Stimulated activated CD4-positive, alpha-beta T cell treated with anti-CD3 and anti-CD28 coated beads, Interleukin-15, amount 100 ng/mL, for 24 hours (primary cell): ENCODE data around the gene ANKMY1.

Experiments
- DNase-seq: peaks from one replicate; pipeline ENCODE4 v3.0.0-alpha.2; 2020

The ANKMY1 gene

GRCh38 chr2:240443891-240444301 lies 113.9 kb downstream of the ANKMY1 start:
- DNase-seq, result no peak

DNA sequence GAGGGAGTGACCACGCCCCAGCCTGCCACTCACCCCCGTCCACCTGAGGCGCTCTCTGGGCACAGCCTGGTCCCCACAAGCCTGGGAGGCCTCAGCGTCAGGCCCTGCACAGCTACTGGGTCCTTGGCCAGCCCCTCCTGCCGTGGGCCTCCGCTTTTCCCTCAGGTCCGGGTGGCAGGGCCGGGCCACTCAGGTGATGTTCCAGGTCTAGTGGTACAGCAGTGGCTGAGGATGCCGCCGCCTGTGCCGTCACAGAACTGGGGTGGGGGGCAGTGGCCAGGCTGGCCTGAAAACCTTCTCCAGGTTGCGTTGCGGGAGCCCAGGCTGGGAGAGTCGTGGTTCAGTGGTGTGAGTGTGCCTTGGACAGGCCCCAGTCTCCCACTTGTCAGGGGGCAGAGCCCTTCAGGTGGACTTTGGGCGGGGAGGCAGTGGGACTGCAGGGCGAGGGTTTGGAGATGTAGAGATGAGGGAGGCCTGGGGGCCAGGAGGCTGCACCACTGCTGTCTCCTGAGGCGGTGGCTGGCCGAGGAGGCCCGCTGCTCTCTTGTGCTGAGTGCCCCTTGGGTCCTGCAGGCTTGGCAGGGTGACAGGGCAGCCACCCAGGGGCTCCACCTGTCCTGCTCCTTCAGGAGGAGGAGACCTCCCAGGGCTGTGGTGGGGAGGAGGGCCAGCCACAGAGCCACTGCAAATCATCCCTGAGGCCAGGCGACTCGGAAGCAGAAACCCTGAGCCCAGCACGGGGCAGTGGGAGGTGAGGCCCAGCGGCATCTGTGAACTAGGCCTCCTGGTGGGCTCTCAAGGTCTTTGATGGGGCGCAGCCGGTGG lies 114.7 kb downstream of the ANKMY1 start:
- DNase-seq, result no peak

DNA sequence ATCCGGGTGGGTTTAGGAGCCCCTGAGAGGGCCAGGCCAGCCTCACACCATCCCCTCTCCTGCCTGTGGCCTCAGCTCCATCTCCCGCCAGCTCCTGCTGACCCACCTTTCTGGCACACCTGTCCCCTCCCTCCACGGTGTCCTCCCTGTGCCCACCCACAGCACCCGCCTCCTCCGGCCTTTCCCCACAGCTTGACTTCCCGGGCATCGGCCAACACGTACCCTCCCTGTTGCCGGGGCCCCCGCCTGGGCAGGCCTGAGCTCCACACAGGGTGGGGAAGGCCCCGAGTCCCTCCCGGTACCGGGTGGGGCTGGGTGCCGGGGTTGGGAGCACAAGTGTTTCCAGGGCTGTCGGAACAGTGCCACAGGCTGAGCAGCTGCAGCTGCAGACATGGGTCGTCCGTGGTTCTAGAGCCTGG lies 115.8 kb downstream of the ANKMY1 start:
- DNase-seq, result no peak

DNA sequence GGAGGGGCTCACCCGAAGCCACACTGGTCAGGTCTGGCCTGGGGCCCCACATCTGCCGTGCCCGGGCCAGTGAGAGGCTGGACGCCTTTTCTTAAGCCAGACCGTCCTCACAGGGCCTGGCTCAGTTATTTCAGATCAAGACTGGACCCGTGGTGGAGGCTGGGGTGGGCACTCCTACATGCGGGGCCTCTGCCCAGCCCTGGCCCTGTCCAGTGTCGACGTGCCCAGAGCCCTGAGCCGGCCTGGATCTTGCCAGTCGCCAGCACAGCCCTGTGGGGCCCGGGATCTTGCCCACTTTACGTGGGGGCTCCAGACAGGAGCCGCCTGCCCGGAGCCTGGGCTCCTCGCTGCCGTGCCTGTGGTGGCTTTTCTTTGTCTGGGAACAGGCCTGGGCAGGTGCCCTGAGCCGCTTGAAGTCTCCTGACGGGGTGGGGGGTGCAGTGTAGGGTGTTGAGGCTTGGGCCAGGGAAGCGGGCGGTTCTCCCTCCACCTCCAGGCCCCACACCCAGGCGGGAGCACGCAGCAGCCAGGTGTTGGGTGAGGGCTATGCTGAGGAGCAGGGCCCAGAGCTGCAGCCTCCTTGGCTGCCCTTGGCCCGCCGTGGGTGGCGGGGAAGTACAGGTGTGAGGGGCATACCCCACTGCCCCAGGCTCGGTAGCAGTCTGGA lies 116.3 kb downstream of the ANKMY1 start:
- DNase-seq, result no peak

DNA sequence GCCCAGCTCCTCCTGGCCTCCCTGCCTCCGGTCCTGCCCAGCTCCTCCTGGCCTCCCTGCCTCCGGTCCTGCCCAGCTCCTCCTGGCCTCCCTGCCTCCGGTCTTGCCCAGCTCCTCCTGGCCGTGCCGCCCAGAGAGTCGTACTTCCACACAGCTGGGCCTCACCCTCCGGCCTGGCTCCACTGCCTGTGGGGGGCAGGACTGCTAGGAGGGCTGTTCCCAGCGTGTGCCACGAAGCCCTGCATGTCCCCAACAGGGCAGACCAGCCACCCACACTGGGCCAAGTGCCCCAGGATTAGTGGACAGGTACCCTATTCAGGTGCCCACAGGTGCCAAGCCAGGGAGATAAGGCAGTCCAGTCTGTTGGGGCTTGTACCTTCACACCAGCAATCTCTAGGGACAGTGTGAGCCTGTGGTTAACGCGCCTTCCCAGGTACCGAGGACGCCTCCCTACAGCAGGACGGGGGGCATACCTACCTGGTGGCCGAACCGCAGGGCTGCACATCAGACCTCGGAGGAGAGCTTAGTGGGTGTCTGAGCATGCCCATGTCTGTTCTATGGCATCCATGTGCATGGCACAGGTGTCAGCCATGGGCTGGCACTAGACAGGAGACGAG lies 117.0 kb downstream of the ANKMY1 start:
- DNase-seq, result no peak

DNA sequence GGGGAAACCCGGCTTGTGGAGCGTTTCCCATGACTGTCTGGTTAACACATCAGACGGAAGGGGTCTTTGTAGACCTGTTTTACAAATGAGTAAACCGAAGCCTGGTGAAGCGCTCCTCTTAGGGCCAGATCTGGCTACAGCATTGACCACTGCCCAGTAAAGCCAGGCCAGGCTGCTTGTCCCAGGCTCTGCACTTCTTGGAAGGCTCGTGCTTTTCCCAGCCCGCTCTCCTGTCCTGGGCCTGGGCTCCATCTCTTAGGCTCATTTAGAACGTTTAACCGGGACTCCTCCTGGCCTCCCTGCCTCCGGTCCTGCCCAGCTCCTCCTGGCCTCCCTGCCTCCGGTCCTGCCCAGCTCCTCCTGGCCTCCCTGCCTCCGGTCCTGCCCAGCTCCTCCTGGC lies 117.5 kb downstream of the ANKMY1 start:
- DNase-seq, result no peak

GRCh38 chr2:240439698-240440151 lies 118.1 kb downstream of the ANKMY1 start:
- no peak for DNase-seq

DNA sequence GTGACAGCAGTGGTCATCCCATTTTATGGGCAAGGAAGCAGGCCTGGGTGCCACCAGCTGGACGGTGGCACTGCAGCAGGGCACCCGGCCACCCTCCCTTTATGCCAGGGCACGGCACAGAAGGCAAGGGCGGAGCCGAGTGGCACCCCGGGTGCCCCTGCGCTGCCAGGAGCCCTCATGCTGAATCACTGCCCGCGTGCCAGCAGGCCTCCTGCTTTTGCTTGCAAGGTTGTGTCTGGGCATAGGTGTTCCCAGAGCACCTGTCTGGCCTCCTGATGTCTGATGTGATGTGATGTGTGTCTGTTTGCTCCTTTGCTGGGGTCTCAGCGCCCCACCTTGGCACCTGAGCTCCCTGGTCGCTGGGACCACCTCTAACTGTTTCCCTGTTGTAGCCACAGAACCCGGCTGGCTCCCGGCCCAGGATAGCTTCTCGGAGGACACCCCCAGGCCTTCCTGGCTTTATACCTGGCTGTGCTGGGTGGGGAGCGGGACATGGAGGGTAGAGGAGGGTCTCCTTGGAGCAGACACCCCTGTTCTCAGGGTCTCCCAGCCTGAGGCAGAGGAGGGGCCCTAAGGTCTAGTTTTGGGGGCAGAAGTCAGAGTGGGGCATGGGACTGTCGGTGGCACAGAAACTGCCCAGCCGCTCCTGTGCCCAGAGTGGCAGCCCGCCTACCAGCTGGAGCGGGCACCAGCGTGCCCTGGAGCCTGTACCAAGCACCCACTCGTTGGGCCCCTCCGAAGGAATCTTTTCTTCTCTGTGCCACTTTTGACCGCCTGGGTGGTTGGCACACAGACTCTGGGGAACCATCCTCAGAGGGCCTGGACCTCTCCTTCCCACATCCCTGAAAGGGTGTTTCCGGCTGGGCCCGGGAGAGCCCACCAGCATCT lies 118.7 kb downstream of the ANKMY1 start:
- no peak for DNase-seq

GRCh38 chr2:240437861-240438809 lies 119.7 kb downstream of the ANKMY1 start:
- DNase-seq, result peak; percentile 76

DNA sequence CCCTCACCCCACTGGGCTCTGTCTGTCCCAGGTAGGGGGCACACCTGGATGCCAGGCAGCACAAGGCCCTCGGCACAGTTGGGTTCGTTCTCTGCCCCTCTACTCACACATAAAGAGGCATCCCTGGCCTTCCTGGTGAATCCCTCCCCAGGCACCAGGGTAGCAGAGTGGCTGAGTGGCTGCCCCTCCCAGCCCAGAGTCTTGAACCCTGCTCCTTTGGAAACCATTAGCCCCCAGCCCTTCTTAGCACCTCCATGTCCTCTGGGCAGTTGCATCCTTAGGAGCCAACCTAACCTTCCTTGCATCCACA lies 120.3 kb downstream of the ANKMY1 start:
- DNase-seq, result no peak

DNA sequence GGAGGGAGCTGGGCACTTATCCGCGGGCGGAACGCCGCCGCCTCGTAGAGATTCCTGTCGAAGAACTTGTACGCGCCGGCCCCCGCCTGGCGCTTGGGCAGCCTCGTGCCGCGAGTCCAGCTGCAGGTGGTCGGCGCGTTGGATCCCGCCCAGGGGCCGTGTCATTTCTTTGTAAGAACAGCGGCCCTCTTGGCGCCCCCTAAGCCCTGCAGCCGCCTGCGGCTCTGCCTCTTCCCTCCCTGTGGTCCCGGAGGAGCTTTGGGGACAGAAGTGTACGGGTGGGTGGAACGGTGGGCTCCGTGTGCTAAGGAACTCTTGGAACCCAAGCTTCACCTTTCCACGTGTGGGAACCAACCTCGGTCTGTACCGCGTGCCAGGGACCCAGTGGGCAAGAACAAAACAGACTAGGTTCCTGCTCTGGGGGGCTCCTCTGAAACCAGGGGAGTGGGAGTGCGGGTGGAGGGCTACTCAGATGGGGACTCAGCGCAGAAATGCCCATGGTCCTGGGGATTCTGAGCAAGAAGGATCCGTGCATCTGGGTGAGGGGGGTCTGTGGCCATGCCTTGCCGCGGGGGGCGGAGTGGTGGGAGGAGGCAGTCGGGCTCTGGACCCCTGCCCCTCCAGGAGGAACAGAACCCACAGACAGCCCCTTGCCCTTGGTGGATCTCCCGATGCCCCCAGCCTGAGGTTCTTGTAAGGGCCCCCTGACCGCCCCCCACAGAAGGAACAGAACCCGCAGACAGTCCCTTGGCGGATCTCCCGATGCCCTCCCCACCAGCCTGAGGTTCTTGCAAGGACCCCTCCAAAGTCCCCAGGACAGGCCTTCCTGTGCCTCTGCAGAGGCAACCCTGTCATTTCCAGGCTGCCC lies 120.9 kb downstream of the ANKMY1 start:
- DNase-seq, result no peak

DNA sequence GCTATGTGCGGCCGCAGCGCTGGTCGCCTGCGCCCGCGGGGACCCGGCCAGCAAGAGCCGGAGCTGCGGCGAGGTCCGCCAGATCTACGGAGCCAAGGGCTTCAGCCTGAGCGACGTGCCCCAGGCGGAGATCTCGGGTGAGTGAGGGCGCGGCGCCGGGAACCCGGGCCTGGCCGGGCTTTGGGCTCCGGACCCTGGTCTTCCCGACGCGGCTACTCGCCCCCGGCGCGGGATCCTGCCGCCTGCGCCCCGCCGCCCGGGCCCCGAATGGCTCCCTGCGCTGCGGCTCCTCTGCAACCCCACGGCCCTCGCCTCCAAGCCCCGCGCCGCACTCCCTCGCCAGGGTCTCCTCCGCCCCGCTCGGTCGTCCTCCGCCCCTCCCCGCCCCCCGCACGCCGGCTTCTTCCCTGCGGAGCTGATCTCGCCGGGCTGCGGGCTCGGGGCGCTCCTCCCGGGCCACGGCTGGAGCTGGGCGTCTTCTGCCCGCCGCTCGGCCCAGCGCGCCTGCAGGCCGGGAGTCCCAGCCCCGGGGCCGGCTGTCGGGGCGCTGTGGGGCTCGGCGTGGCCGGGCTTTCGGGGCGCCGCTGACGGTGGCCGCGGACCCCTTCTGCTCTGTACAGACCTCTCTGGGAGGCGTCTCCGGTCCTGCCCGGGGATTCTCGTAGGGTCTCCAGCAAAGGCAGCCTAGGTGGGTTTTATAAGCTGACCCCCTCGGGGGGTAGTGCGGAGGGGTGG lies 121.7 kb downstream of the ANKMY1 start:
- DNase-seq, result peak; percentile 47

- DNase-seq, result peak; percentile 73
Measured at GRCh38 chr2:240435457-240435947, 122.3 kb downstream of the ANKMY1 start, which contains the start of gene GPC1. GPC1 (plus strand) TSS chr2:240435663; CDS start chr2:240435919, 256 bp downstream.

GRCh38 chr2:240434728-240435456 lies 122.9 kb downstream of the ANKMY1 start:
- peak; percentile 95 for DNase-seq

DNA sequence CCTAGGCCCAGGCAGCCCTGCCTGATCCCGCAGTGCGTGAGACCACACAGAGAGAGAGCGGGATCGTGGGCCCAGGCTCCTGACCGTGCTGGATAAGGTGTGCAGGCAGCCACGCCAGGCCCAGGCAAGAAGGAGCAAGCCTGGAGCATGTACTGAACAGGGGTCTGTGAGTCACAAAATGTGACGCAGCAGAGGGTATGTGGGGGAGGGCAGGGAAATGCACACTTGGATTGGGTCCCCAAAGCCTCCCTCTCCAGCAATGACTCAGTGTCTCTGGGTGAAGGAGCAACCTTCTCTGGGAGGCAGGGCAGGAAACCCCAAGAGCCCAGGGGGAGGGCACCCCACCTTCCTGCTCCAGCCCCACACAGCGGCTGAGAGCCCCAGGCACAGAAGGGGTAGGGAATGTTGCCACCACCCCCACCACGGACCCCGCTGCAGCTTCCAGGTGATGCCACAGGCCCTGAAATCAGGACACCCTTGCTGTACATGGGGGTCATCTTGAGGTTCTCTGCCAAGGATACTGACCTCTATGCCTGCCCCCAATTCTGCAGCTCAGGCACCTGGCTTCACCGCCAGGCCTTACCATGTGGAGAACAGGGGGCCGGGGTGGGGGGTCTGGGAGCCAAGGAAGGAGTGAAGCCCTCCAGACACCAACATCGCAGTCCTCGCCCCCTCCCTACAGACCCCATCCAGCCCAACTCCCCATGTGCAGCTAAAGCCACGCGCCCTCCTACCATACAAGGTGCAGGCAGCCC lies 123.6 kb downstream of the ANKMY1 start:
- peak; percentile 62 for DNase-seq

DNA sequence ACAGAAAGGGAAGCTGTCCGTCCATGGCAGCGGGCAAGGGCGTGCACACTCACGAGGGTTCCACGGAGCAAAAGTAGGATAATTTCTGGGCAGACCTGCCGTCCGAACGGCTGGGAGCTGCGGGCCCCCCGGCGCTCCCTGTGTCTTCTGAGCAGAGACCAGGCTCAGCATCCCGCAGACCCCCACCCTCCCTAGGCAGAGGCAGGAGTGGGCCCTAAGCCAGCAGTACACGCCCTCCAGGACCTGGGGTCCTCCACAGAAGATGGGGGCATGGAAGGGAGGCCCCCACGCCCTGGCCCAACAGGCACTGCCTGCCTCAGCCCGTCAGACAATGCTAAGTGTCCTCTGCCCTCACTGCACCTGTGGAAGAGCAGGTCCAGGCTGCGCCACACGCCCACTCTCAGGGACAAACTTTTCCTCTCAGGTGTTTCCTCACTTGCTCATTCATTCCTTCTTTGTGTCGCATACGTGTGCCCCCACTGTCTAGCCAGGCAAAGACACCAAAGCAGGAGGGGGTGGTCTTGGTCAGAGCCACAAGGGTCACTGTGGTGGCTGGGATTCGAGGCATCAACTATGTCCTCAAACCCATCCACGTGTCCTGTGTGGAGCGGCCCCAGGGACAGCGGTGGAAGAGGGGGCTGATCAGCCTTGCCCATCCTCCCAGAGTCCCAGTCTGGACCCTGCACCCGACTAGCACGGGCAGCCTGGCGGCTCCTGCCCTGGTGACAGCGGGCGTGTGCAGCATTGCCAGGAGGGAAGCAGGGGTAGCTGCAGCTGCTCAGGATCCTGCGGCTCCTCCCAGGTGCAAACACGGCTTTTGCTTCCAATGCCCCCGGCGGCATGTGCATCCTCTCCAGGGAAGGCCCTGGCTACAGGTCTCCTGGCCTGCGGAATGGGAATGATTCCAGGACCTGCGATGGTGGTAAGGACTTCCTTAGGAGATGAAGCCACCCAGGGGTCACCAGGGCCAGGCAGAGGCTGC lies 124.7 kb downstream of the ANKMY1 start:
- DNase-seq, result no peak

- no peak for DNase-seq
Measured at GRCh38 chr2:240432430-240432819, 125.4 kb downstream of the ANKMY1 start.
